GM12864 (cell line): ENCODE measurements around the gene MDP1.

Experiments used
- DNase-seq: peaks from one replicate; pipeline ENCODE4 v3.0.0-alpha.2; 2011; ENCODE audit warnings: low read depth
- H3K4me3 ChIP-seq: 2 replicates; pipeline ENCODE4 v1.5.1; 2011; ENCODE audit warnings: mild to moderate bottlenecking, low read depth, low read length, control low read depth
- CTCF ChIP-seq: IDR thresholded peaks from 2 replicates; pipeline ENCODE4 v1.5.1; 2011; ENCODE audit warnings: low read depth, mild to moderate bottlenecking, moderate library complexity, low read length, control low read depth, inconsistent platforms; ENCODE audit errors: missing control alignments

Gene MDP1

GRCh38 chr14:24260780-24261157 is 44.9 kb upstream of the MDP1 start:
- no peak for TF ChIP-seq CTCF
- DNase-seq: no peak
- H3K4me3 ChIP-seq: no peak overlapping the region

- no peak overlapping the region for H3K4me3 ChIP-seq
- no peak for DNase-seq
- no peak for TF ChIP-seq CTCF
Measured at GRCh38 chr14:24260026-24260779, 44.3 kb upstream of the MDP1 start.

- H3K4me3 ChIP-seq: no peak overlapping the region
- no peak for TF ChIP-seq CTCF
- no peak for DNase-seq
Measured at GRCh38 chr14:24259282-24260025, 43.6 kb upstream of the MDP1 start.

GRCh38 chr14:24258548-24259265 is 42.8 kb upstream of the MDP1 start:
- no peak for DNase-seq
- no peak for TF ChIP-seq CTCF
- no peak overlapping the region for H3K4me3 ChIP-seq

GRCh38 chr14:24258119-24258518 is 42.3 kb upstream of the MDP1 start:
- no peak overlapping the region for H3K4me3 ChIP-seq
- TF ChIP-seq CTCF: no peak
- DNase-seq: no peak

GRCh38 chr14:24256960-24257359 is 41.1 kb upstream of the MDP1 start:
- no peak for TF ChIP-seq CTCF
- H3K4me3 ChIP-seq: no peak overlapping the region
- DNase-seq: no peak
